Measurements from ENCODE around the gene CLCNKB.
"Not testable (repeated sequence)": the region's sequence is repeated elsewhere in the genome, so short reads cannot be mapped to it uniquely, and the experiment has no call there.

CLCNKB gene

DNA sequence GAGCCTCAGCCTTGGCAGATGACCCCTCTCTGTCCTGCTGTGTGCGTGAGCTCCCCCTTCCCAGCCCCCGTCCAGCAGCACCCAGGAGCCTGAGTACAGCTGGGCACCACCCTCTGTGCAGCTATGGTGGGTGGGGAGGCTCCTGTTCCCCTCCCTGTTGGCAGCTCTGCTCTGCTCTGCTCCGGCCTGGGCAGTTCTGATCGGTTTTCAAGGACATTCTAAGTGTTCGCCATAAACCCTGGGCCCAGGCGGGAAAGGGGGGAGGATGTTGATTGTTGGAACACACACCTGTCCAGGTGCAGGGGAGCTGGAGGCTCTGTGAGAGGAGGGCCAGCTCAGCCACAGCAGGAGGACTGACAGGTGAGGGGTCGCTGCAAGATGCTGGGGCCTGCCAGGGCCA, at the start of gene CLCNKB:
TSS of gene CLCNKB (plus strand) at position 262 of the 400 bp plus-strand sequence. CDS start 711 bp downstream, outside the sequence.
- no peak for DNase-seq

GRCh38 chr1:15994081-15994480, 49.5 kb upstream of the CLCNKB start:
- no peak for DNase-seq

- no peak for DNase-seq
These were observed 48.8 kb upstream of the CLCNKB start for GRCh38 chr1:15994590-15995351.

- DNase-seq, result no peak
These were observed 46.5 kb upstream of the CLCNKB start for GRCh38 chr1:15997076-15997585.

- DNase-seq, result no peak
These were observed 45.8 kb upstream of the CLCNKB start for GRCh38 chr1:15997637-15998280.

- DNase-seq, result no peak
These were observed 44.7 kb upstream of the CLCNKB start for GRCh38 chr1:15998929-15999328.

DNA sequence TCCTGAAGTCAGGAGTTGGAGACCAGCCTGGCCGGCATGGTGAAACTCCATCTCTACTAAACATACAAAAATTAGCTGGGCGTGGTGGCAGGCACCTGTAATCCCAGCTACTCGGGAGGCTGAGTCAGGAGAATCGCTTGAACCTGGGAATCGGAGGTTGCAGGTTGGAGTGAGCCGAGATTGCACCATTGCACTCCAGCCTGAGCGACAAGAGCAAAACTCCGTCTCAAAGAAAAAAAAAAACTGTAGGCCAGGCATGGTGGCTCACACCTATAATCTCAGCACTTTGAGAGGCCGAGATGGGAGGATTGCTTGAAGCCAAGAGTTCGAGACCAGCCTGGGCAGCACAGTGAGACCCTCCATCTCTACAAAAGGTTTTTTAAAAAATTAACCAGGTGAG, 42.3 kb upstream of the CLCNKB start:
- not testable (repeated sequence) for DNase-seq

DNA sequence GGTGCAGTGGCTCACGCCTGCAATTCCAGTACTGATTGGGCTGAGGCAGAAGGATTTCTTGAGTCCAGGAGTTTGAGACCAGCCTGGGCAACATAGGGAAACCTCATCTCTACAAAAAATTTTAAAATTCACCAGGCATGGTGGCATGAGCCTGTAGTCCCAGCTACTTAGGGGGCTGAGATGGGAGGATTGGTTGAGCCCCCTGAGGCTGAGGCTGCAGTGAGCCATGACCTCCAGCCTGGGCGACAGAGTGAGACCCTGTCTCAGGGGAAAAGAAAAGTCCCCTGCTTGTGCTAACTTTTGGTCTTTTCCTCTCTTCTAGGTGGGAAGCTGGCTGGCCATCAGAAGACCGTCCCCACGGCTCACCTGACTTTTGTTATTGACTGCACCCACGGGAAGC, 38.0 kb upstream of the CLCNKB start:
- DNase-seq, result no peak

DNA sequence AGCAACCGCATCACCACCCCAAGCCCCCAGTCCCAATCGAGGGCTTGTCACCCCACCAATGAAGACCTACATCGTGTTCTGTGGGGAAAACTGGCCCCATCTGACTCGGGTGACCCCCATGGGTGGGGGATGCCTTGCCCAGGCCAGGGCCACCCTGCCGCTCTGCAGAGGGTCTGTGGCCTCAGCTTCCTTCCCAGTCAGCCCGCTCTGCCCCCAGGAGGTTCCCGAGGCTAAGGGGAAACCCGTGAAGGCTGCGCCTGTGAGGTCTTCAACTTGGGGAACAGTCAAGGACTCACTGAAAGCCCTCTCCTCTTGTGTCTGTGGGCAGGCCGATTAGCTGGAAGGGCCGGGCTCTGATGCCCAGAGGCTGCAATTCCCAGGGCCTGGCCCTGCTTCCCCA, 37.6 kb upstream of the CLCNKB start:
- no peak for DNase-seq

GRCh38 chr1:16006552-16007485, 36.8 kb upstream of the CLCNKB start:
- DNase-seq, result no peak

- DNase-seq, result no peak
These were observed 35.8 kb upstream of the CLCNKB start for GRCh38 chr1:16007671-16008341.

DNA sequence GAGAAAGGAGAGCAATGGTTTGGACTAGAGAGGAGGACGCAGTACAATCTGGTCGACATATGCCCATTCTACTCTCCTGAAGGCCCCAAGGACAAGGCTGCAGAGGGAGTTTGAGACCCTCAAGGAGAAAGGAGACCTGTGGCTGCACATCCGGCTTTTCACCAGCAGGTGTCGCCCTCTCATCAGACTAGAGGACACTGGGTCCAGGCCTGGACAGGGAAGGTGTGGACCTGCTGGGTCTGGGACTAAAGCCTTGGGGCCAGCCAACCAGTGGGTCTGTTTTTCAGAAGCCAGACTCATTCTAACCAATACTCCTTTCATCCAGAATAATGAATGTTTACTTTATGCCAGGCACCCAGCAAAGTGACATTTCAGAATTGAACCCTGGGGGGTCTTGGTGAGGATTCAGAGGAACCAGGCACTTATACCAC, 34.5 kb upstream of the CLCNKB start:
- DNase-seq, result peak; percentile 2

DNA sequence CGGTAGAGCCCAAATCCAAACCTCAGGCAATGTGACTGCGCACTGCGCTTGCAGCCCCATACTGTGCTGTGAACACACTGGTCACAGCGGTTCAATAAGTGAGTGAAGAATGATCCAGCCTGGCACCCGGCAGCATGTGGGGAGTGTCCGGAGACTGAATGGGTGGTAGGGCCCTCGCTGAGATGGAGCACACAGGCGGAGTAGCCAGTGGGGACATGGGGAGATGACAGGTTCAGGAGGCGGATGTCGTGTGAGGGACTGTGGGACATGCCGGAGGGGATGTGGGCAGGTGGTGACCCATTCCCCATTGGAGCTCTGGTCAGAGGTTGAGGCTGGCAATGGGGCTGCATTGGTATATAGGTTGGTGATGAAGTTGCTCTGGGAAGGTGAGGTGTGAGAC, 33.9 kb upstream of the CLCNKB start:
- DNase-seq, result no peak

DNA sequence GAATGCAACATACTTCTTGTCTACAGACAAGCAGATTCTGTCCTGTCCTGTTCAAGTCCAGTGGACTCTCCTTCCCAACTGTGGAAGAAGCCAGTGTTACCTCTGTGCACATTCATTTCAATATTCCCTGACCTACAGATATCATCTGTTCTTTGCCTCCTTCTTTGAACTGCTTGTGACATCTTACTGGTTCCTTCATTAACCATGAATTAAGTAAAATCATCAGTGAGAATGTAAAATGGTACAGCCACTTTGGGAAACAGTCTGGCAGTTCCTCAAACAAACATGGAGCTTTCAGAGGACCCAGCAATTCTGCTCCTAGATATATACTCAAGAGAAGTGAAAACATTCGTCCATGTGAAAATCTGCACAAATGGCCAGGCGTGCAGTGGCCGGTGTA, 32.7 kb upstream of the CLCNKB start:
- DNase-seq, result no peak

GRCh38 chr1:16011936-16012589, 31.5 kb upstream of the CLCNKB start:
- no peak for DNase-seq

DNA sequence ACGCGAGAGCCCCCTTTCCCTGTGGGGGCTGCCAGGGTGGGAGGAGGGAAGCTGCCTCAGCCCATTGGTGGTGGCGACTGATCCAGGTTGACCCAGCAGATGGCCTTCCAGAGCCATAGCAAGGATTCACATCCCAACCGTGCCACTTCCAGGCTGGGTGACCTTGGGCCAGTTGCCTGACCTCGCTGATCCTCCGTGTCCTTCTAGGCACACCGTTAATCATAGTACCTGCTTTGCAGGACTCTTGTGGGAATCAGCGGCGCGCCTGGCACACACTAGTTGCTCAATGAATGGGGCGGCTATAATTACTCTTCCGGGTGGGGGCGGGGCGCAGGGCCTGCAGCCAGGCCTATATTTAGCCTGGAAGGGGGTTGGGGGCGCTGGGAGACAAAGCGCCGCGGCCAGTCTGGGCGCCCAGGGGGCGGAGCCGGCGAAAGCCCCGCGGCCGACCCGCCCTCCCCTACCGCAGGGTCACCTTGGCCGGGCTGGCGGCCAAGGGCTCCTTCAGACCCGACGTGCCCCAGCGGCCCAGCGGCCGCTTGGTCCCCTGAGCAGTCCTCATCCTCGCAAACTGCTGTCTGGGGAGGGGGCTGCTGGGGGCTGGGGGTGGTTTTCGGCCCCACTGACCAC, 30.9 kb upstream of the CLCNKB start:
- DNase-seq, result no peak

DNA sequence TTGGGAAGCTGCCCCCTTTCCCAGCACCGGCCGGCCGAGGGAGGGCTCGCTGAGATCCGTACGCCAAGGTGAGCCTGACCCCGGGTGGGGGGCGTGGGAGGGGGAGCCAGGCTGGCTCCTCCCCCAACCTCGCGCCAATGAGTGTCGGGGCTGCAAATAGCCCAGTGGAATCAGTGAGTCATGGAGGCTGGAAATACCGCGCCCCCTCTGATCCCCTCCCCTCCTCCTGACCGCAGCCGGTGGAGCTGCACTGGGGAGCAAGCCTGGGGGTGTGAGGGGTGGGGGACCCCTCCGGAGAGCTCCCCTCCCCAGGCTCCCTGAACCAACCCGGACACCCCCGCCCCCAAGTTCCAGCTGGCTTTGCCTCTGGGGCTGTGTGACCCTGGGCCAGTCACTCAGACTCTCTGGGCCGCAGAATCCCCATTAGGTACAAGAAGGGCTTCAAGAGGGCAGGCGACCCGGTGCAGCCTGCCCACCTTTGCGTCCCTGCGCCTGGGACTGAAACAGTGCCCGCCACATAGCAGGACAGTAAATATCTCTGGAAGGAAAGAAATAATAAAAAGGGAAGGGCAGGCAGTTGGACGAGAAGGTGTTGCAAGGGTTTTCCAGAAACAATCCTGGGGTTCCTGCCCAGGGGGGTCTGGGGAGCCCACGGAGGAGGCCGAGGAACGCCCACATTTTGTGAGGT, 30.2 kb upstream of the CLCNKB start:
- DNase-seq, result peak; percentile 18

GRCh38 chr1:16013908-16014258, 29.7 kb upstream of the CLCNKB start:
- no peak for DNase-seq

- DNase-seq, result no peak
These were observed 28.8 kb upstream of the CLCNKB start for GRCh38 chr1:16014509-16015482.

- DNase-seq, result no peak
These were observed 28.1 kb upstream of the CLCNKB start for GRCh38 chr1:16015491-16015890.
